COR-L47 (cell line): ENCODE data around the gene CLGN.
"Not testable (repeated sequence)": the region's sequence is repeated elsewhere in the genome, so short reads cannot be mapped to it uniquely, and the experiment has no call there.

ENCODE experiments used
- DNase-seq: peaks from one replicate; lab custom pipeline; 2025; lab: John Stamatoyannopoulos, UW

Gene CLGN, protein sequence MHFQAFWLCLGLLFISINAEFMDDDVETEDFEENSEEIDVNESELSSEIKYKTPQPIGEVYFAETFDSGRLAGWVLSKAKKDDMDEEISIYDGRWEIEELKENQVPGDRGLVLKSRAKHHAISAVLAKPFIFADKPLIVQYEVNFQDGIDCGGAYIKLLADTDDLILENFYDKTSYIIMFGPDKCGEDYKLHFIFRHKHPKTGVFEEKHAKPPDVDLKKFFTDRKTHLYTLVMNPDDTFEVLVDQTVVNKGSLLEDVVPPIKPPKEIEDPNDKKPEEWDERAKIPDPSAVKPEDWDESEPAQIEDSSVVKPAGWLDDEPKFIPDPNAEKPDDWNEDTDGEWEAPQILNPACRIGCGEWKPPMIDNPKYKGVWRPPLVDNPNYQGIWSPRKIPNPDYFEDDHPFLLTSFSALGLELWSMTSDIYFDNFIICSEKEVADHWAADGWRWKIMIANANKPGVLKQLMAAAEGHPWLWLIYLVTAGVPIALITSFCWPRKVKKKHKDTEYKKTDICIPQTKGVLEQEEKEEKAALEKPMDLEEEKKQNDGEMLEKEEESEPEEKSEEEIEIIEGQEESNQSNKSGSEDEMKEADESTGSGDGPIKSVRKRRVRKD

GRCh38 chr4:140427106-140427918 lies at the start of gene CLGN:
TSS of gene CLGN (minus strand) at chr4:140427648. CDS start at chr4:140413078, 14,570 bp downstream.
- peak; percentile 83 for DNase-seq

- DNase-seq, result no peak
Measured at GRCh38 chr4:140472156-140472555, 44.7 kb upstream of the CLGN start.

DNA sequence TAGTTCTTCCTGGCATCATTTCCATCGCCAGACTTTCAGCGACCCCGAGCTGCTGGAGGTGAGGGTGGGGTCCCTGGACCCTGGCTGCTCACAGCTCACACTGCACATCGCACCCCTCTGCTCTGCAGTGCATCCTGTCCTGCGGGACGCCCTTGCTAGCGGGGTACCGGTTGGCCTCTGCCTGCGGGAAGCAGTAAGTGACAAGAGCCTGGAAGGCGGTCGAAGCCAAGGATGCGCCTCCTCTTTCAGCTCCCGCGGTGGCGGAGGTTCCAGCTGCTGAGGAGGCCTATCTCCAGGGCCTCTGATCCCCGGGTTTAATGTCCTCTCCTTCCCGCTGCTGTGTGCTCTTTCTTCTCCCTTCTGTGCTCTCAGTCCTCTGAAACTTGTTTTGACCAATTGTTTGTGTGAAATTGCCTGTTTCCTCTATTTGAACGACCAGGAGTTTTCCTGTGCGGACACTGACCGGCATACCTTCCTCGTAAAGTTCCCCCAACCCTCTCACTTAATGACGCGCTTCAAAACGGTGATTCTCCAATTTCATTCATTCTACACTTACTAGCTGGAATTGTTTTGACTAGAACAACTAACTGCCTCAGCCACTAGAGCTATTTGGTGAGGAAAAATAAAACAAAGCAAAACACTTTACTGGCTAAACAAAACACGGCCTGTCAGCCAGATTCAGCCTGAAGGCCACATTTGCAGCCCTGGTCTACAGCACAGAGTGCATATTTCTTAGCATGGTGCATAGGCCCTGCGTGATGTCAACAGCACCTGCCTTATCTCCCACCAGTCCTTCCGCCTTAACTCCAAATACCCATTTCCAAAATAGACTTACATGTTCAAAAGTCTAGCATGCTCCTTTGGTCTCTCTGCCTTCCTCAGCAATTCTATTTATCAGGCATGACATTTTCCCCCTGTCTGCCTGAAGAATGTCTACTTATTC lies 42.6 kb upstream of the CLGN start:
- DNase-seq, result no peak

GRCh38 chr4:140466146-140466545 lies 38.7 kb upstream of the CLGN start:
- DNase-seq, result no peak

GRCh38 chr4:140463614-140464013 lies 36.2 kb upstream of the CLGN start:
- DNase-seq, result no peak

DNA sequence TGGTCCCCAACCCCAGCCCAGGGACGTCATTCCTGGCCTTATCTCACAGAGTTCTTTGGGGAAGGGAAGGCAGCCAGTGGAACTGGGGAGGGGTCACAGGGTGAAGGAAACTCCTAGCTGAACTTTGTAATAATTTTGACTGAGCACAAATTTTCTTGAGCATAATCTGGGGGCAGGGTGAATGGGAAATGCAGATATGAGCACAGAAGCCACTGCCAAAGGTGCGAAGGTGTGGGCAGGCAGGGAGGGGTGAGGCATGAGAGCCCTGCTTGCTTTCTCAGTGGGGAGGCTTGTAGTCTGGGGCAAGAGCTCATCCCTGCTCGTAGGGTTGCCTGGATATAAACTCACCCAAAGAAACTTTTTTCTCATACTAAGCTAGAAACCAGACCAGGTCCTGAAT lies 35.7 kb upstream of the CLGN start:
- DNase-seq, result no peak

DNA sequence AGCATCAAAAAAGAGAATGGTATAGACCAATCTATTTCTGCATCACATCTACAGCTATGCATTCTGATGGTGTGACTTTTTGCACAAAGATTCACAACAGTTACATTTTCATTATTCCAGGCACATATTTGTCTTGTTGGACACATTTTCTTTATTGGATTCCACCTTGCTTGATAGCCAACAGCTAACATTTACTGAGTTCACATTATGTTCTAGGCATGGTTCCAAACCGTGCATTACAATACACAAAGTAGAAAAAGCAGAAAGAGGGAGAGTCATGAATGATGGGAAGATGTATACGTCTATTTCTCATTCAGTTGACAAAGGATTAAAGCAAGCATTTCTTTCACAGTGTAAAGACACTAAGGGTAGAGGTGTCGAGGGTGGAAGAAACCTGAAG lies 22.9 kb upstream of the CLGN start:
- no peak for DNase-seq

DNA sequence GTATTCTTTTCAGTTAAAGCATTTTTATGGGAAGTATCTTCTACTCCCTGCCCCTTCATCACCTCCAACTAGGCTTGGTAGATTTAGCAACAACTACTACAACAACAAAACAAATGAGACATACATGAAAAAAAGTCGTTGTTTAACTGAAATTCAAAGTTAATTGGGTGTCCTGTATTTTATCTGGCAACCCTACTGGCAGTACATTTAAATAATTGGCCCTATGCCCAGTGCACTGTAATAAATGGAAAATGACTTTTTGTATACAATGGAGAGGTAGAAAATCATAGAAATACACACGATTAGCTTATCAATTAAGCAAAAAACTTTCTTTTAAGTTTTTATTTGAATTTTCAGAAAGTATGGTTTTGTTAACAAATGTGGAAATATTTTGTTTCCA lies 21.4 kb upstream of the CLGN start:
- peak; percentile 66 for DNase-seq

- DNase-seq, result no peak
Measured at GRCh38 chr4:140448162-140448561, 20.7 kb upstream of the CLGN start.

- not testable (repeated sequence) for DNase-seq
Measured at GRCh38 chr4:140444347-140444746, 16.9 kb upstream of the CLGN start.

- no peak for DNase-seq
Measured at GRCh38 chr4:140439644-140440142, 12.2 kb upstream of the CLGN start.

DNA sequence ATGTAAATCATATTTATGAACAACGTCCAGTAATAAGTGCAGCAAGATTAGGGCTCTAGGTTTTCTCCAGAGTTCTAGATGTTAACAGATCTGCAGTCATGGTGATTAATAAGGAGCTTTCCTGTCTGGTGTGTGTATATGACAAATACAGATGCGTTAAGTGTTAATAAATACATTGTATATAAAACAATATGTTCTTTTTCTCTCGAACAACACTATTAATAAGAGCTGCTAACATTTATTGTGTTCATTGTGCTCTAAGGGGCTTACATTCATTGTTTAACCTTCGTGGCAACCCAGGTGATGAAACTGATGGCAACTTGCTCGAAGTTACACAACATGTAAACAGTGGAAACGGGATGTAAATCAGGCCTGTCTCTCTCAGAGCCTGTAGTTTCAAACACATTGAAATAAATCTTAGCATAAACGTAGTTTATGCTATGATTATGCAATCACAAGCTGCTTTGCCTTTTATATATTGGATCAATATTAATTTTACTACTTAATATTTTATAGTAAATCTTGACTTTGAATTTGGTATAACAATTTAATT lies 547 bp upstream of the CLGN start:
- no peak for DNase-seq

DNA sequence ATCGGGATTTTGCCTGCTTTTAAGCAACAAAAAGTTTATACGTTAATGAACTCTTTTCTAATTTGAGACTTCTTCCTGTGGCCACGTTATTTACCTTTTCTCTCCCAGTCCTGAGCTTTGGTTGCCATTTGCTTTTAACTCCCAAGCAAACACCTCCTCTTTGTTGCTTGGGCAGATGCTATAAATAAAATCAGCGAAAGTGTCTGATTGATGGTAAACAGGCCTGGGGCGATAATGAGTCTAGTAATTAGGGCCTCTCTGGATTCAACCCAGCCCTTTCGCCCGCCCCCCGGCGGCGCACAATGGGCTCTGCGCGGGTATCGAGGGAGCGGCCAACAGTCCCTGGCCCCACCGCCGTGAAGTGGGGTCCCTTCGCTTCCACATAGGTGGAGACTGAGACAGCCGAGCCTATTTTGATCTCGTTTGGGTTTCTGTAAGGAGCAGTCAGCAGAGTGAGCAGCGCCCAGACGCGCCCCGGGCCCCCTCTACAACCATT lies 790 bp downstream of the CLGN start:
- peak; percentile 93 for DNase-seq

DNA sequence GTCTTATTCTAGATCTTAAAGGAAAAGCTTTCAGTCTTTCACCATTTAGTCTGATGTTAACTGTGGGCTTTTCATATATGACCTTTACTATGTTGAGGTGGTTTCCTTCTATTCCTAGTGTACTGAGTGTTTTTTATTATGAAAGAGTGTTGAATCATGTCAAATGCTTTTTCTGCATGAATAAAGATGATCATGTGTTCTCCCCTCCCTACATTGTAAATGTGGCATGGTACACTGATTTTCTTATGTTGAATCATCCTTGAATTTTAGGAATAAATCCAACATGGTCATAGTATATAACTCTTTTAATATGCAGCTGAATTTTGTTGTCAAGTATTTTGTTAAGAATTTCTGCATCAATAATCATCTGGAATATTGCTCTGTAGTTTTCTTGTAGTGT lies 4.3 kb downstream of the CLGN start:
- no peak for DNase-seq

GRCh38 chr4:140413130-140413969 lies 14.1 kb downstream of the CLGN start:
- not testable (repeated sequence) for DNase-seq

DNA sequence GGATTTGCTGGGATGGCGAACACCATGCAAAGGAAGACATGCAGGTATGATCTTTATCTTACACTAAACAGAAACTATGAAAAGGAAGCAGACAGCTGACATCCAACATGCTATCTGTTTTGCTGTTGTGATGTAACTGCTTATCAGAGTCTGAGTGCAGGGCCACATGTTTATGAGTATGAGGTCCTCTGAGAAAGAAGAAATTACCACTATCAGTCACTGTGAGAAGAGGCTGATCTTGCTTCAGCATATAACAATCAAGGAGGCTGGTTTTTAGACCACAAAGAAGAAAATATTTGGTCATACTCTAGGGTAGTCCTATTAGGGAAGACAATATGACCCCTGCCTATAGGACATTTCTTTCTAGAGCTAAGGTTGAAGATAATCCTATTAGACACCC lies 18.5 kb downstream of the CLGN start:
- DNase-seq, result no peak

- DNase-seq, result no peak
Measured at GRCh38 chr4:140406292-140406691, 21.2 kb downstream of the CLGN start.

DNA sequence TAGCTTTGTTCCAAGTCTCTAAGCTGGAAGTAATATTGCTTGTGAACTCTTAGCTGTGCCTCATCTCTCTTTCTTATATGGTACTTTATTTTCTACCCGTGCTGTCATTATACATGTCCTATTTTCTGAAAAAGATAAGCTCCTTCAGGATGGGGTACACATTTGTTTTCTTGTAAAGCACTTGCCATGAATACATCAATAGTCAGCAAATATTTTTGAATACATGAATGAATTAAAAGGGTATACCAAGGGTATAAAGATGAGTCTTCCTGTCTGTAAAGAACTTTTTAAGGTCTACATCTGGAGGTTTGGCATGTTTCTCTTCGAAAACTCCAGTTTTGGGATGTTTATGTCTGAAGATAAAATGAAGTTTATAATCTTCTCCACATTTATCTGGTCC lies 27.3 kb downstream of the CLGN start:
- DNase-seq, result no peak

GRCh38 chr4:140395668-140396067 lies 31.8 kb downstream of the CLGN start:
- peak; percentile 7 for DNase-seq

DNA sequence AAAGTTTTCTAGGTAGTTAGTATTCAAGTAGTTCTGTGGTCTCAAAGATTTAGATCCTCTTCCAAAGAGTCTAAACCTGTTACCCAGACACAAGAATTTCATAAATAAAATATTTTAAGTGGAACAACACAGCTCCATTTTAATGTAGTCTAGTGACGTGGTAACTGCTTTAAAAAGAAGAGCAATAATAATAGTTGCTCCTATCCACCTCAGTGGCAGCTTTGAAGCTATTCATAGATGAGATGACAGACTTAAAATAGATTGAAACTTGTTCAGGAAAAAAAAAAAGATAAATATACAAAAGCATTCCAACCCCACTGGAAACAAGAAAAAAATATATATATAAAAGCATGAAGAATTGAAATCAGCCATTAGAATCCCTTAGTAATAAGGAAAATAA lies 39.4 kb downstream of the CLGN start:
- no peak for DNase-seq
